OCI-LY3 (cell line): Measurements from ENCODE around the gene IL20RA.

ENCODE experiments used
- EZH2phosphoT487 ChIP-seq: fragments of 200-600 bp; shearing (Covaris generic); IDR thresholded peaks from 2 replicates; pipeline ENCODE4 v1.6.1; 2018; ENCODE audit warnings: antibody characterized with exemption, mixed run types, low read depth
- TF ChIP-seq, protein P1 (sequence below): fragments of 200-600, 300-600 bp; sonication (generic); IDR thresholded peaks from 2 replicates; pipeline ENCODE4 v1.5.1; 2014; ENCODE audit warnings: antibody characterized with exemption, low read length, low read depth

DNA sequence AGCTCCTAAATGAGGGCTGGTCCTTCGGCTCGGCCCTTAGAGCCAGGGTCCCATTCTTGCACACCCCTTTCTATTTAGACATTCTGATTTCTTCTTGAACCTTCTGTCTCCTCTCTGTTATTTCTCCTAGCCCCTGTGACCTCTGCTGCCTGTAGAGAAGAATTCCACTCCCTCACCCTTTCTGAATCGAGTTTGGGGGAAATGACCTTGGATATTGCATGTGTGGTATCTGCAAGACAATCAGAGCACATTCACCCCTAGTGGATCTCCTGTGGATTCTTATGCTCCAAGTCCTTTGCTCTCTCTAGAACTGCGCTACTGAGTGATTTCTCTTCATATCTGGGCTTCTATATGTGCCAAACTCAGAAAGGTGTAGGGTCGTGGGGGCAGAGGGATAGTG, 67.7 kb downstream of the IL20RA start:
- TF ChIP-seq, protein P1, sequence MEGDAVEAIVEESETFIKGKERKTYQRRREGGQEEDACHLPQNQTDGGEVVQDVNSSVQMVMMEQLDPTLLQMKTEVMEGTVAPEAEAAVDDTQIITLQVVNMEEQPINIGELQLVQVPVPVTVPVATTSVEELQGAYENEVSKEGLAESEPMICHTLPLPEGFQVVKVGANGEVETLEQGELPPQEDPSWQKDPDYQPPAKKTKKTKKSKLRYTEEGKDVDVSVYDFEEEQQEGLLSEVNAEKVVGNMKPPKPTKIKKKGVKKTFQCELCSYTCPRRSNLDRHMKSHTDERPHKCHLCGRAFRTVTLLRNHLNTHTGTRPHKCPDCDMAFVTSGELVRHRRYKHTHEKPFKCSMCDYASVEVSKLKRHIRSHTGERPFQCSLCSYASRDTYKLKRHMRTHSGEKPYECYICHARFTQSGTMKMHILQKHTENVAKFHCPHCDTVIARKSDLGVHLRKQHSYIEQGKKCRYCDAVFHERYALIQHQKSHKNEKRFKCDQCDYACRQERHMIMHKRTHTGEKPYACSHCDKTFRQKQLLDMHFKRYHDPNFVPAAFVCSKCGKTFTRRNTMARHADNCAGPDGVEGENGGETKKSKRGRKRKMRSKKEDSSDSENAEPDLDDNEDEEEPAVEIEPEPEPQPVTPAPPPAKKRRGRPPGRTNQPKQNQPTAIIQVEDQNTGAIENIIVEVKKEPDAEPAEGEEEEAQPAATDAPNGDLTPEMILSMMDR, result no peak
- no peak for TF ChIP-seq EZH2phosphoT487
